ENCODE data around the gene CRAMP1. TPM values are rescaled to one million over a fixed set of nuclear protein-coding genes. Genes with fewer than 3 reads are reported as not detected.

The CRAMP1 gene
- total RNA-seq, 1 donor from 2014 or later, result 12.7 TPM

DNA sequence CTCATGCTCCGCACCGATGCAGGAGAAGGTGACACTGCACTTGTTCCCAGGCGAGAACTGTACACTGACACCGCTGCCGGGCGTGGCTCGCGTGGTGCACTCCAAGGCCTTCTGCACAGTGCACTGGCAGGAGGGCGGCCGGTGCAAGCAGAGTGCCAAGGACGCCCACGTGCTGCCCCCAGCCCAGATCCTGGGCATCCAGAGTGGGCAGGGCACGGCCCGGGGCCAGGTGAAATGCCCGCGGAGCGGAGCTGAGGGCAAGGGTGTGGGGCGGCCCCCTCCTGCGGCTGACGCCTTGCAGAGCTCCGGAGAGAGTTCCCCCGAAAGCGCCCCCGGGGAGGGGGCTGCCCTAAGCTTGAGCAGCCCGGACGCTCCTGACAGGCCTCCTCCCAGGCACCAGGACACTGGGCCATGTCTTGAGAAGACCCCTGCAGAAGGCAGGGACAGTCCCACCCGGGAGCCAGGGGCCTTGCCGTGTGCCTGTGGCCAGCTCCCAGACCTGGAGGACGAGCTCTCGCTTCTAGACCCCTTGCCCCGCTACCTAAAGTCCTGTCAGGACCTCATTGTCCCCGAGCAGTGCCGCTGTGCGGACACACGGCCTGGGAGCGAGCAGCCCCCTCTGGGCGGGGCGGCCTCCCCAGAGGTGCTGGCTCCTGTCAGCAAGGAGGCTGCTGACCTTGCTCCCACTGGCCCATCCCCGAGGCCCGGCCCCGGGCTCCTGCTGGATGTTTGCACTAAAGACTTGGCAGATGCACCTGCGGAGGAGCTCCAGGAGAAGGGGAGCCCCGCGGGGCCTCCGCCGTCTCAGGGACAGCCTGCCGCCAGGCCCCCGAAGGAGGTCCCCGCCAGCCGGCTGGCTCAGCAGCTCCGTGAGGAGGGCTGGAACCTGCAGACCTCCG is 44.0 kb downstream of the CRAMP1 start:
- intact Hi-C loops (cut with DNase I), result no loop called here
- Histone ChIP-seq H3K4me3 (no peak overlapping the region), H3K9me3 (no peaks in the 10 kb centered on the region), H3K27ac (no peak overlapping the region), H3K36me3 (peaks cover 83 to 86% of the 10 kb centered on the region in 2 donors), H3K4me1 (no peaks in the 10 kb centered on the region), H3K27me3 (no peaks in the 10 kb centered on the region)
- no peak for TF ChIP-seq CTCF (IDR thresholded peaks at IDR 0.05)
- DNase-seq (ENCODE audit: low spot score in 2 of 2), result no peak

DNA sequence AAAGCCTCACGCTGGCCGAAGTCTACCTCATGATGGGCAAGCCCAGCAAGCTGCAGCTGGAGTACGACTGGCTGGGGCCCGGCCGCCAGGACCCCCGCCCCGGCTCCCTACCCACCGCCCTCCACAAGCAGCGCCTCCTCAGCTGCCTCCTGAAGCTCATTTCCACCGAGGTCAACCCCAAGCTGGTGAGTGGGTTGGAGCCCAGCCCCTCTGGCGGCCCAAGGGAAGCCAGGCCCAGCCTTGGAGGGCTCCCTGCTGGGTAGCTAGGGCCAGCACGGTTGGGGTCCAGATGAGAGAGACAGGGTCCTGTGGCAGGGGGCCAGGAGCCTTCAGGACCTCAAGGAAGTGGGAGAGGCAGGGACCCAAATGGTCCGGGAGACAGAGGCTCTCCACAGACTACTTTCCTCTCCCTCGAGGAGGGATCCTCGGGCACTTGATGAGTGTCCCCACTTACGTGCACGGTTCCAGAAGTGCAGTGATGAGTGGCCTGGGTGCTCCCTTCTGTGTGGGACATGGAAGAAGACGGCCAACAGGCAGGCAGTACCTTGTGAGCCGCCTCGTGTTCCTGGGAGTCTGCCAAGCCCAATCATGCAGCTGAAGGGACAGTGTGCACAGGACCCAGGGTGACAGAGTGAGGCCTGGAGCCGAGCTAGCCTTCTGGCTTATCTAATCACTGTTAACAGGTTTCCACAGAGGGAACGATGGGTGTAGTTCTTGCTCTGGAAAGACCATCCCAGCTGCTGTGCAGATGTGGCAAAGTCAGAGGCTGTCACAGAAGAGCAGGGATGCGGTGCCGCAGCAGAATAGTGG is 44.9 kb downstream of the CRAMP1 start:
- Histone ChIP-seq H3K9me3 (no peaks in the 10 kb centered on the region), H3K27ac (no peak overlapping the region), H3K27me3 (no peaks in the 10 kb centered on the region), H3K4me1 (no peaks in the 10 kb centered on the region), H3K36me3 (peaks cover 88 to 89% of the 10 kb centered on the region in 2 donors), H3K4me3 (no peak overlapping the region)
- no peak for TF ChIP-seq CTCF (IDR thresholded peaks at IDR 0.05)
- intact Hi-C loops (cut with DNase I), result no loop called here
- no peak for DNase-seq (ENCODE audit: low spot score in 2 of 2)

GRCh38 chr16:1657841-1658240 is 45.7 kb downstream of the CRAMP1 start:
- Histone ChIP-seq H3K36me3 (peaks cover 89% of the 10 kb centered on the region in 2 donors), H3K27me3 (no peaks in the 10 kb centered on the region), H3K27ac (no peak overlapping the region), H3K4me1 (no peaks in the 10 kb centered on the region), H3K4me3 (no peak overlapping the region), H3K9me3 (no peaks in the 10 kb centered on the region)
- intact Hi-C loops (cut with DNase I), result no loop called here
- no peak for TF ChIP-seq CTCF (IDR thresholded peaks at IDR 0.05)
- no peak for DNase-seq (ENCODE audit: low spot score in 2 of 2)

DNA sequence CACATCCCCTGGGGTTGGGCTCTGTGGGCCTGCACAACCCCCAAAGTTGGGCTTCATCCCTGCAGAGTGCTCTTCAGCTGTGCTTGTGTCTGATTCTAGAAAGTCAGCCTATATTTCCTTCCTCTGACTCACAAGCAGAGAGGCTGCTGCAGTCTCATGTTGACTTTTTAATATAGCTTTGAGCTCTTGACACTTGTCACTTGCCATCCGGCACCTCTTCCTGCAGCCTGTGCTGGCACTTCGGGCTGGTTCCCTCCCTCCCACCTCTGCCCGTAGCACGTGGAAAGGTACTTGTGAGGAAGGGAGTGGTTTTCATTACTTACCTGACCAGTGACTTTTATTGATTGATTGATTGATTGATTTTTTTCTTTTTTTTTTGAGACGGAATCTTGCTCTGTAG is 46.9 kb downstream of the CRAMP1 start:
- TF ChIP-seq CTCF (IDR thresholded peaks at IDR 0.05), result no peak
- Histone ChIP-seq H3K27ac (no peak overlapping the region), H3K9me3 (no peaks in the 10 kb centered on the region), H3K4me1 (no peaks in the 10 kb centered on the region), H3K27me3 (no peaks in the 10 kb centered on the region), H3K4me3 (no peak overlapping the region), H3K36me3 (peaks cover 90% of the 10 kb centered on the region in 2 donors)
- intact Hi-C loops (cut with DNase I), result no loop called here
- DNase-seq (ENCODE audit: low spot score in 2 of 2), result no peak

DNA sequence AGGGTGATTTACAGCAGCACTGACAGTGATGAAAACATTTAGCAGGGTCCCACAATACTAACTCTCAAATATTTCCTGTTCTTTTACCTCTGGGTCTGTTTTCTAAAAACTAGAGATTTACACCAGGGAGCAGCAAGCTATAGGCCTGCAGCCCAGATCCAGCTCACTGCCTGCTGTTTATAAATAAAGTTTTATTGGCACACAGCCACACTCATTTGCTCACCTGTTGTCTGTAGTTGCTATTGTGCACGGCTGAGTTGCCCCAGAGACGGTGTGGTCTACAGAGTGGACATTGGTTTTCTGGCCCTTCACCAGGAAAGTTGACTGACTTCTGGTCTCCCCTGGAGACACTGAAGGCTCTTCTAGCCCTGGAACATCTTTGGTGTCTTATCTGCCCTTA is 49.7 kb downstream of the CRAMP1 start:
- Histone ChIP-seq H3K4me3 (no peak overlapping the region), H3K36me3 (peaks cover 89 to 91% of the 10 kb centered on the region in 2 donors)

More for the DNA sequence above, 49.7 kb downstream of the CRAMP1 start:
- intact Hi-C loops (cut with DNase I), result no loop called here
- Histone ChIP-seq H3K27ac (no peak overlapping the region), H3K4me1 (no peaks in the 10 kb centered on the region), H3K9me3 (no peaks in the 10 kb centered on the region), H3K27me3 (no peaks in the 10 kb centered on the region)
- DNase-seq (ENCODE audit: low spot score in 2 of 2), result no peak
- no peak for TF ChIP-seq CTCF (IDR thresholded peaks at IDR 0.05)
